Mesothelial cell of epicardium (in vitro differentiated cells): ENCODE results near the gene EIF2S3. TPM values are rescaled to one million over a fixed set of nuclear protein-coding genes. Genes with fewer than 3 reads are reported as not detected.
A peak's percentile ranks its signal among the peaks of the same experiment; 100 is the strongest.
"Not testable (repeated sequence)": the region's sequence is repeated elsewhere in the genome, so short reads cannot be mapped to it uniquely, and the experiment has no call there.

Source experiments
- DNase-seq, 2 experiments: peaks; one replicate each; pipeline ENCODE4 v3.0.0; 2021; ENCODE audit warnings: low spot score in 2 of 2; ENCODE audit not compliant: unreplicated experiment in 2 of 2
- H3K27ac Mint-ChIP-seq: 2 replicates; pipeline ENCODE4 v1.8.0; 2021; ENCODE audit warnings: mixed read lengths
- H3K27me3 Mint-ChIP-seq: 2 replicates; pipeline ENCODE4 v1.8.0; 2021; ENCODE audit warnings: low read depth, mixed read lengths
- H3K36me3 Mint-ChIP-seq: 2 replicates; pipeline ENCODE4 v1.8.0; 2021; ENCODE audit warnings: mixed read lengths
- H3K4me1 Mint-ChIP-seq: 2 replicates; pipeline ENCODE4 v1.8.0; 2021; ENCODE audit warnings: mixed read lengths
- H3K4me3 Mint-ChIP-seq: 2 replicates; pipeline ENCODE4 v1.8.0; 2021; ENCODE audit warnings: mild to moderate bottlenecking, moderate library complexity, mixed read lengths
- H3K9me3 Mint-ChIP-seq: 2 replicates; pipeline ENCODE4 v1.8.0; 2021; ENCODE audit warnings: mixed read lengths
- CTCF ChIP-seq: fragments of 200-600 bp; sonication (generic); IDR thresholded peaks from one replicate; pipeline ENCODE4 v1.5.0; 2021; ENCODE audit warnings: antibody characterized with exemption; ENCODE audit not compliant: unreplicated experiment
- total RNA-seq: library from RNA; stranded (reverse); gene quantifications from 3 replicates; pipeline ENCODE4 v1.2.1, GENCODE V29; 2021

Gene EIF2S3
- total RNA-seq, 1 donor from 2014 or later, result 460 TPM

GRCh38 chrX:24055043-24055356 is 244 bp downstream of the EIF2S3 start:
- Mint-ChIP-seq H3K4me1 (peaks cover 2% of the 10 kb centered on the region), H3K36me3 (peaks cover 7% of the 10 kb centered on the region), H3K27ac (no peak overlapping the region), H3K9me3 (no peaks in the 10 kb centered on the region), H3K4me3 (no peak overlapping the region), H3K27me3 (no peaks in the 10 kb centered on the region)
- TF ChIP-seq CTCF, result no peak
- DNase-seq, result no peak

GRCh38 chrX:24063488-24063887 is 8.7 kb downstream of the EIF2S3 start:
- no peak for DNase-seq
- TF ChIP-seq CTCF, result no peak
- peaks cover 49% of the 10 kb centered on the region for H3K36me3 Mint-ChIP-seq
- no peaks in the 10 kb centered on the region for H3K9me3 Mint-ChIP-seq
- no peak overlapping the region for H3K4me3 Mint-ChIP-seq
- H3K4me1 Mint-ChIP-seq, result no peaks in the 10 kb centered on the region
- no peak overlapping the region for H3K27ac Mint-ChIP-seq
- H3K27me3 Mint-ChIP-seq, result no peaks in the 10 kb centered on the region

GRCh38 chrX:24069877-24070276 is 15.1 kb downstream of the EIF2S3 start:
- H3K27ac Mint-ChIP-seq, result no peak overlapping the region
- no peak for DNase-seq

GRCh38 chrX:24079411-24079810 is 24.7 kb downstream of the EIF2S3 start:
- H3K36me3 Mint-ChIP-seq, result peaks cover 33% of the 10 kb centered on the region
- no peak overlapping the region for H3K4me3 Mint-ChIP-seq
- no peak for TF ChIP-seq CTCF
- no peaks in the 10 kb centered on the region for H3K27me3 Mint-ChIP-seq
- H3K9me3 Mint-ChIP-seq, result no peaks in the 10 kb centered on the region
- no peak overlapping the region for H3K27ac Mint-ChIP-seq
- DNase-seq, result no peak
- H3K4me1 Mint-ChIP-seq, result peaks cover 7% of the 10 kb centered on the region

More at GRCh38 chrX:24069877-24070276, 15.1 kb downstream of the EIF2S3 start:
- H3K36me3 Mint-ChIP-seq, result peaks cover 48% of the 10 kb centered on the region
- H3K4me1 Mint-ChIP-seq, result no peaks in the 10 kb centered on the region
- no peaks in the 10 kb centered on the region for H3K9me3 Mint-ChIP-seq
- H3K27me3 Mint-ChIP-seq, result no peaks in the 10 kb centered on the region
- no peak for TF ChIP-seq CTCF
- no peak overlapping the region for H3K4me3 Mint-ChIP-seq

- Mint-ChIP-seq H3K27ac (peak overlapping the region; percentile 70), H3K36me3 (peaks cover 28% of the 10 kb centered on the region)
- not testable (repeated sequence) for H3K4me3 Mint-ChIP-seq, DNase-seq, H3K9me3 Mint-ChIP-seq, H3K4me1 Mint-ChIP-seq, H3K27me3 Mint-ChIP-seq
Measured at GRCh38 chrX:24080245-24080644, 25.5 kb downstream of the EIF2S3 start.

DNA sequence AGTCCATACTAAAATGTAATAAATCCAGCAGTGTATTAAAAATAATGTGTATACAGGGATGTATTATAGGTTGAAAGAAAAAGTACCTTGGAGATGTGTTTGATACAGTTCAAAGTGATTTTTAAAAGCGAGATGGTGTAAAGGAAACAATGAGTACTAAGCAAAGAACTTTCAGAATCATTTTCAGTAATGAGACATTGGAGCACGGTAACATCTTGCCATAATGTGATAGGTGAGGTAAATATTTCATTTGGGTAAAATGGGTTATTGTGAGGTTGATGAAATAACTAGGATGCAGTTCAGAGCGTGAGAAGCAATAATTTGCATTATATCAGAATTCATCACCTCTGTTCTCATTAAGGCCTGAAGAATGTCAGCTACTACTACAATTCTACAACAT is 25.9 kb downstream of the EIF2S3 start:
- H3K9me3 Mint-ChIP-seq, result no peaks in the 10 kb centered on the region
- no peak for DNase-seq
- no peak overlapping the region for H3K4me3 Mint-ChIP-seq
- peak overlapping the region; percentile 70 for H3K27ac Mint-ChIP-seq
- H3K27me3 Mint-ChIP-seq, result no peaks in the 10 kb centered on the region
- peaks cover 7% of the 10 kb centered on the region for H3K4me1 Mint-ChIP-seq
- peaks cover 25% of the 10 kb centered on the region for H3K36me3 Mint-ChIP-seq
- TF ChIP-seq CTCF, result no peak
